PC-3 (cell line): ENCODE measurements around the gene TANGO2. TPM values are rescaled to one million over a fixed set of nuclear protein-coding genes. Genes with fewer than 3 reads are reported as not detected.

Experiments used
- ATAC-seq: fragments of 200-7000 bp; cut with Tn5 transposase; 2 replicates; pipeline ENCODE4 v1.9.1; 2020; ENCODE audit warnings: mild to moderate bottlenecking, moderate library complexity
- BruUV-seq: library from RNA; stranded (reverse); fragments of 400-500 nt; replicated peaks from 2 replicates; lab custom pipeline; 2021; lab: Mats Ljungman, UMichigan
- CTCF ChIA-PET: fragments of 300-600 bp; sonication (Branson Sonifier 250); formaldehyde crosslinking; loops from one replicate; lab custom pipeline; 2022; ENCODE audit warnings: antibody characterized with exemption; lab: Charles Lee
- POLR2A ChIA-PET: fragments of 300-600 bp; sonication (Branson Sonifier 250); formaldehyde crosslinking; loops from one replicate; lab custom pipeline; 2022; ENCODE audit warnings: antibody characterized with exemption; ENCODE audit not compliant: unreplicated experiment; lab: Charles Lee
- DNase-seq: peaks from one replicate; pipeline ENCODE4 v3.0.0-alpha.2; 2015
- H2AFZ ChIP-seq: fragments of 300-600 bp; sonication (generic); 2 replicates; pipeline ENCODE4 v1.6.0; 2016; ENCODE audit warnings: antibody characterized with exemption, low read length
- H3F3A ChIP-seq: fragments of 300-600 bp; sonication (generic); one replicate; pipeline ENCODE4 v1.6.0; 2017; ENCODE audit warnings: antibody characterized with exemption, low read length, control low read depth, mild to moderate bottlenecking; ENCODE audit not compliant: unreplicated experiment
- H3K27ac ChIP-seq: fragments of 300-600 bp; sonication (generic); 2 replicates; pipeline ENCODE4 v1.5.1; 2016; ENCODE audit warnings: mild to moderate bottlenecking, low read length
- H3K27me3 ChIP-seq: fragments of 300-600 bp; sonication (generic); 2 replicates; pipeline ENCODE4 v1.6.1; 2016; ENCODE audit warnings: low read length, mixed read lengths
- H3K36me3 ChIP-seq: fragments of 300-600 bp; sonication (generic); 2 replicates; pipeline ENCODE4 v1.6.1; 2016; ENCODE audit warnings: low read depth, mixed run types, low read length, mixed read lengths
- H3K4me1 ChIP-seq: fragments of 300-600 bp; sonication (generic); 2 replicates; pipeline ENCODE4 v1.5.1; 2016; ENCODE audit warnings: low read length; ENCODE audit not compliant: insufficient read depth
- H3K4me2 ChIP-seq: fragments of 300-600 bp; sonication (generic); 2 replicates; pipeline ENCODE4 v1.6.0; 2016; ENCODE audit warnings: low read length
- H3K4me3 ChIP-seq: fragments of 300-600 bp; sonication (generic); 2 replicates; pipeline ENCODE4 v1.5.1; 2016; ENCODE audit warnings: mild to moderate bottlenecking, low read length, mixed read lengths
- H3K79me2 ChIP-seq: fragments of 300-600 bp; sonication (generic); 2 replicates; pipeline ENCODE4 v1.6.1; 2017; ENCODE audit warnings: low read length, mixed read lengths
- H3K9ac ChIP-seq: fragments of 300-600 bp; sonication (generic); 2 replicates; pipeline ENCODE4 v1.6.0; 2016; ENCODE audit warnings: mild to moderate bottlenecking, low read length
- H3K9me2 ChIP-seq: fragments of 300-600 bp; sonication (generic); replicated peaks from 2 replicates; pipeline ENCODE4 v1.6.1; 2016; ENCODE audit warnings: mixed run types, low read length, mixed read lengths
- H3K9me3 ChIP-seq: fragments of 300-600 bp; sonication (generic); 2 replicates; pipeline ENCODE4 v1.6.1; 2016; ENCODE audit warnings: low read length, mixed read lengths
- H4K20me1 ChIP-seq: fragments of 300-600 bp; sonication (generic); 2 replicates; pipeline ENCODE4 v1.6.1; 2016; ENCODE audit warnings: low read length, mixed read lengths
- EZH2 ChIP-seq: fragments of 300-600 bp; sonication (generic); IDR thresholded peaks from one replicate; pipeline ENCODE4 v1.6.1; 2017; ENCODE audit warnings: antibody characterized with exemption, mild to moderate bottlenecking, low read length; ENCODE audit not compliant: unreplicated experiment
- EZH2phosphoT487 ChIP-seq: fragments of 300-600 bp; sonication (generic); IDR thresholded peaks from 2 replicates; pipeline ENCODE4 v1.6.1; 2018; ENCODE audit warnings: mild to moderate bottlenecking, antibody characterized with exemption, low read length, borderline replicate concordance
- intact Hi-C: fragments of 100-400 bp; cut with micrococcal nuclease; formaldehyde crosslinking; loops from 2 replicates; pipeline ENCODE4 v1.9.0; 2023
- total RNA-seq: library from RNA; depleted of rRNA; stranded (reverse); fragments of >200 nt; gene quantifications from 2 replicates; pipeline ENCODE4 v1.2.3, GENCODE V29; 2014
- TF ChIP-seq, protein P1 (sequence below): fragments of 300-600 bp; sonication (generic); conservative IDR thresholded peaks from 2 replicates; pipeline ENCODE4 v1.5.1; 2017; ENCODE audit warnings: antibody characterized with exemption, low read depth, mild to moderate bottlenecking, low read length

Gene TANGO2
- total RNA-seq, 1 experiment from 2014 or later: 23.5 TPM

DNA sequence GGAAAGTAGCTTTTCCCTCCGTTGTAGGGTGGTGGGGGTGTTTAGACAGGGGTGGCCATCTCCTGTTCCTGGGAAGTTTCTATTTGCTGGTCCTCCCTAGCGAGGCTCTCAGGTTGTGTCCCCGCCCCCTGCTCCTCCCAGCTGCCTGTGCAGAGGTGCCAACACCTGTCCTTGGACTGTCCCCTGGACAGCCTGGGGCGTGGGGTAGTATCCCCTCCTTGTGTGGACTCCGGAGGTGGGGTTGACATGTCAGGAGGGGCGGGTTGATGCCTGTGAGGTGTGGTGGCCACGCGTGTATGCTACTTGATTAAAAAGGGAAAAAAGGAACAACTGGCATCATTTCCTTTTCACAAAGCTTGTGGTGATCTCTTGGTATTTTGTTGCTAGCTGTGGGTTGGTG, 80.7 kb downstream of the TANGO2 start:
- Histone ChIP-seq H3K27ac (no peak overlapping the region), H2AFZ (no peak overlapping the region), H3K79me2 (peaks cover 20% of the 10 kb centered on the region), H3K9ac (no peak overlapping the region), H3K9me2 (no peaks in the 10 kb centered on the region), H3K36me3 (peaks cover 47% of the 10 kb centered on the region), H3K9me3 (no peaks in the 10 kb centered on the region), H3F3A (no peaks in the 10 kb centered on the region), H3K27me3 (no peaks in the 10 kb centered on the region), H3K4me2 (no peak overlapping the region), H3K4me3 (no peak overlapping the region), H4K20me1 (peaks cover 5% of the 10 kb centered on the region; the same call in 1 of the 2 replicates), H3K4me1 (no peaks in the 10 kb centered on the region)
- no TSS peak for BruUV-seq
- CTCF ChIA-PET: no interaction called here
- ATAC-seq: no peak
- DNase-seq: no peak
- POLR2A ChIA-PET: no interaction called here
- intact Hi-C loops: no loop called here
- TF ChIP-seq, protein P1, sequence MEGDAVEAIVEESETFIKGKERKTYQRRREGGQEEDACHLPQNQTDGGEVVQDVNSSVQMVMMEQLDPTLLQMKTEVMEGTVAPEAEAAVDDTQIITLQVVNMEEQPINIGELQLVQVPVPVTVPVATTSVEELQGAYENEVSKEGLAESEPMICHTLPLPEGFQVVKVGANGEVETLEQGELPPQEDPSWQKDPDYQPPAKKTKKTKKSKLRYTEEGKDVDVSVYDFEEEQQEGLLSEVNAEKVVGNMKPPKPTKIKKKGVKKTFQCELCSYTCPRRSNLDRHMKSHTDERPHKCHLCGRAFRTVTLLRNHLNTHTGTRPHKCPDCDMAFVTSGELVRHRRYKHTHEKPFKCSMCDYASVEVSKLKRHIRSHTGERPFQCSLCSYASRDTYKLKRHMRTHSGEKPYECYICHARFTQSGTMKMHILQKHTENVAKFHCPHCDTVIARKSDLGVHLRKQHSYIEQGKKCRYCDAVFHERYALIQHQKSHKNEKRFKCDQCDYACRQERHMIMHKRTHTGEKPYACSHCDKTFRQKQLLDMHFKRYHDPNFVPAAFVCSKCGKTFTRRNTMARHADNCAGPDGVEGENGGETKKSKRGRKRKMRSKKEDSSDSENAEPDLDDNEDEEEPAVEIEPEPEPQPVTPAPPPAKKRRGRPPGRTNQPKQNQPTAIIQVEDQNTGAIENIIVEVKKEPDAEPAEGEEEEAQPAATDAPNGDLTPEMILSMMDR: no peak
- TF ChIP-seq EZH2phosphoT487 (no peak), EZH2 (no peak)

DNA sequence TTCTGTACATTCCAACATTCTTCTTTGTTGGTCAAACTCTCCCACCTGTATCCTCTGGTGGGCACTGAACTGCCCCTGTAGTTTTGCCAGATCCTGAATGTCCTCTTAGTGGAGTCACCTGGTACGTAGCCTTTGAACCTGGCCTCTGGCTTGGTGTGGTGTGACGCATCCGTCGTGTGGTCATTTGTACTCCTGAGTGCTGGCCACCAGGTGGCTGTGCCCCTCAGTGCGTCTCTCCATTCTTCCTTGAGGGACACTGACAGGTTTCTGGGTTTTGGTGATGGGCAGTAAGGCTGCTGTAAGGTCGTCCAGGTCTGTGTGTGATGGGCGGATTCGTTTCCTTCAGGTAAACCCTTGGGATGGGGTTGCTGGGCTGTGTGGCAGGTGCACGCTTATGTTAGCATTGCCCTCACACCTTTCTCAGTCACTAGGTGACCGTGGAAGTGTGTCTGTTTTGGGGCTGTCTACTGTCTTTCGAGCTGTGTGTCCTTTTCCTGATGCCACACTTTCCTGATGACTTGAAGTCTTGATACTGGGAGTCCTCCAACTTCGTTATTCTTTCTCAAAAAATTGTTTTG, 81.4 kb downstream of the TANGO2 start:
- Histone ChIP-seq H2AFZ (no peak overlapping the region), H3K79me2 (peaks cover 20% of the 10 kb centered on the region), H4K20me1 (no peaks in the 10 kb centered on the region), H3K9me2 (no peaks in the 10 kb centered on the region), H3F3A (no peaks in the 10 kb centered on the region), H3K27me3 (no peaks in the 10 kb centered on the region), H3K36me3 (peaks cover 40% of the 10 kb centered on the region), H3K4me1 (no peaks in the 10 kb centered on the region), H3K27ac (no peak overlapping the region), H3K4me2 (no peak overlapping the region), H3K9ac (no peak overlapping the region), H3K4me3 (no peak overlapping the region), H3K9me3 (no peaks in the 10 kb centered on the region)
- no peak for TF ChIP-seq EZH2
- no peak for TF ChIP-seq EZH2phosphoT487
- TF ChIP-seq, protein P1: no peak; the same call in 1 of the 2 replicates
- BruUV-seq: no TSS peak
- ChIA-PET POLR2A (no interaction called here), CTCF (no interaction called here)
- intact Hi-C loops: no loop called here
- ATAC-seq: no peak
- no peak for DNase-seq

DNA sequence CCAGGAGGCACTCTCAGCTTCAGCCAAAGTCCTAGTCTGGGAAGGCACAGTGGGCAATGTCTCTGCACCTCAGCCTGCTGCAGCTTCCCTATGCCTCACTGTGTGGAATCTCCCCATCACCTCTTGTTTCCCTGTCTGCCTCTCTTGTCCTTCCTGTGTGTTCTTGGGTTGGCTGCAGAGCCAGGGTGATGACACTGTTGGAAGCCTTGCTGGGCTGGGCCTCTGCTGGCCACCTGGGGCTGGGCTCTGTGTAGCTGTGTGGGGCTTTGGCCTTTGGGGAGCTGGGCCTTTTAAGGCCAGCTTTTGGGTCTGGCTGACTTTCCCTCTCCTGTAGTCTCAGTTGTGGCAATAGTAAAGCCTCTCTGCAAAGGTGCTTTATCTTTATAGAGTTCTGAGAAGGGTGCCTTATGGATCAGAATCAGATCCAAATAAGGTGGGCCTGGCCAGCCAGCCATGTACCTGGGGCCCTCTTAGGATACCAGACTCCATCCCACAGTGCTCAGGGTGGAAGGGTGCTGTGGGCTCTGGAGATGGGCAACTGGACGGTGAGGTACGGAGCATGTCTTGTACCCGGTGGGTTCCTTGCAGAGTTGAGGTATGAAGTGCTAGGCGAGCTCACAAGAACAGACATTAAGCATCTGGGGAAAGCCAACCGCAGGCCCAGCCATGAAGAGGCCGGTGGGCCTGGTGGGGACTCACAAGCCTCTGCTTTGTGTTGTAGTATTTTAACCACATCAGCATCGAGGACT, 84.7 kb downstream of the TANGO2 start:
- H3K4me2 ChIP-seq: no peak overlapping the region
- no TSS peak for BruUV-seq
- no peaks in the 10 kb centered on the region for H3K27me3 ChIP-seq
- intact Hi-C loops: no loop called here
- no peaks in the 10 kb centered on the region for H4K20me1 ChIP-seq
- no peak for DNase-seq
- no peaks in the 10 kb centered on the region for H3K9me2 ChIP-seq
- H3K4me3 ChIP-seq: no peak overlapping the region
- no peak overlapping the region for H3K27ac ChIP-seq
- H3K9ac ChIP-seq: no peak overlapping the region
- H3F3A ChIP-seq: no peaks in the 10 kb centered on the region
- peaks cover 26% of the 10 kb centered on the region for H3K36me3 ChIP-seq
- H3K79me2 ChIP-seq: peaks cover 10% of the 10 kb centered on the region
- H3K4me1 ChIP-seq: no peaks in the 10 kb centered on the region
- no peak overlapping the region for H2AFZ ChIP-seq
- TF ChIP-seq EZH2: no peak
- no peaks in the 10 kb centered on the region for H3K9me3 ChIP-seq
- ChIA-PET CTCF (no interaction called here), POLR2A (no interaction called here)
- no peak for ATAC-seq
